H1 (cell line): Measurements from ENCODE around the gene PAXIP1. TPM values are rescaled to one million over a fixed set of nuclear protein-coding genes. Genes with fewer than 3 reads are reported as not detected.

Experiments
- CTCF ChIA-PET: fragments of 300-600 bp; sonication (Branson Sonifier 250); formaldehyde crosslinking; loops from one replicate; lab custom pipeline; 2021; ENCODE audit not compliant: partially characterized antibody; lab: Charles Lee
- POLR2A ChIA-PET: fragments of 300-600 bp; sonication (Branson Sonifier 250); formaldehyde crosslinking; loops from one replicate; lab custom pipeline; 2021; ENCODE audit warnings: inconsistent platforms; ENCODE audit not compliant: partially characterized antibody; lab: Charles Lee
- DNase-seq, 2 experiments: peaks; one replicate each; pipeline versions ENCODE4 v3.0.0 to v3.0.0-alpha.2; 2010 to 2022; ENCODE audit warnings: low spot score in 2 of 2, low read depth in 1 of 2, mixed read lengths in 1 of 2
- FAIRE-seq: peaks from 2 replicates; lab custom pipeline; 2011; peaks lifted over from hg19 to GRCh38; lab: Jason Lieb, UNC
- H2AFZ ChIP-seq: 2 replicates; pipeline ENCODE4 v1.8.1; 2012; ENCODE audit warnings: low read length, inconsistent platforms
- H2AK5ac ChIP-seq: 2 replicates; pipeline ENCODE4 v1.6.1; 2013; ENCODE audit warnings: low read depth, low read length
- H2BK120ac ChIP-seq: replicated peaks from 2 replicates; pipeline ENCODE3; 2013; ENCODE audit warnings: low read depth, low read length, inconsistent platforms
- H2BK12ac ChIP-seq: 2 replicates; pipeline ENCODE4 v1.6.1; 2013; ENCODE audit warnings: low read depth, low read length
- H2BK15ac ChIP-seq: 2 replicates; pipeline ENCODE4 v1.6.1; 2013; ENCODE audit warnings: low read length
- H2BK20ac ChIP-seq: 2 replicates; pipeline ENCODE4 v1.6.1; 2013; ENCODE audit warnings: low read length
- H2BK5ac ChIP-seq: 2 replicates; pipeline ENCODE4 v1.6.1; 2013; ENCODE audit warnings: low read depth, low read length
- H3K14ac ChIP-seq: 2 replicates; pipeline ENCODE4 v1.6.1; 2013; ENCODE audit warnings: inconsistent platforms; ENCODE audit not compliant: insufficient read length
- H3K18ac ChIP-seq: 2 replicates; pipeline ENCODE4 v1.6.1; 2013; ENCODE audit warnings: low read length; ENCODE audit errors: extremely low read depth
- H3K23ac ChIP-seq: 2 replicates; pipeline ENCODE4 v1.6.1; 2013; ENCODE audit warnings: inconsistent platforms; ENCODE audit not compliant: insufficient read length
- H3K23me2 ChIP-seq: 2 replicates; pipeline ENCODE4 v1.6.1; 2013; ENCODE audit warnings: low read depth, low read length
- H3K27ac ChIP-seq: 2 replicates; pipeline ENCODE4 v1.6.1; 2011; ENCODE audit warnings: low read depth, low read length, inconsistent platforms
- H3K27me3 ChIP-seq, 4 experiments: replicated peaks in 1 of 4; 1 replicate in 1 of 4; 2 replicates in 3 of 4; pipeline versions ENCODE4 v1.6.1 to v1.8.1; 2011 to 2013; ENCODE audit warnings: low read length in 3 of 4, mild to moderate bottlenecking in 3 of 4, inconsistent platforms in 2 of 4, mixed read lengths in 2 of 4, moderate library complexity in 1 of 4; ENCODE audit not compliant: control insufficient read depth in 3 of 4, insufficient read depth in 3 of 4; ENCODE audit errors: extremely low read depth in 1 of 4
- H3K36me3 ChIP-seq, 4 experiments: 2 replicates each; pipeline versions ENCODE4 v1.6.1 to v1.8.1; 2011 to 2013; ENCODE audit warnings: mild to moderate bottlenecking in 4 of 4, low read length in 3 of 4, moderate library complexity in 2 of 4, control low read depth in 1 of 4, inconsistent platforms in 1 of 4; ENCODE audit not compliant: insufficient read depth in 4 of 4, control insufficient read depth in 2 of 4
- H3K4ac ChIP-seq: replicated peaks from 2 replicates; pipeline ENCODE3; 2013; ENCODE audit warnings: low read length, low read depth, mixed read lengths, inconsistent platforms; ENCODE audit not compliant: insufficient read length
- H3K4me1 ChIP-seq, 4 experiments: replicated peaks in 1 of 4; 1 replicate in 1 of 4; 2 replicates in 3 of 4; pipeline versions ENCODE4 v1.6.1 to v1.8.1; 2011 to 2013; ENCODE audit warnings: low read length in 3 of 4, inconsistent platforms in 2 of 4, mixed read lengths in 1 of 4; ENCODE audit not compliant: insufficient read depth in 4 of 4, control insufficient read depth in 3 of 4
- H3K4me2 ChIP-seq, 2 experiments: 2 replicates each; pipeline versions ENCODE4 v1.6.1 to v1.8.1; 2011 to 2013; ENCODE audit warnings: low read depth in 2 of 2, low read length in 2 of 2, control low read depth in 1 of 2, inconsistent platforms in 1 of 2, mild to moderate bottlenecking in 1 of 2; ENCODE audit not compliant: insufficient read depth in 1 of 2
- H3K4me3 ChIP-seq, 4 experiments: fragments of 200-600, 300-600 bp in 1 of 4; sonication (generic), shearing (Covaris generic), sonication (Bioruptor Twin) in 1 of 4; 2 replicates each; pipeline versions ENCODE4 v1.5.1 to v1.8.1; 2011 to 2016; ENCODE audit warnings: low read length in 4 of 4, low read depth in 3 of 4, control low read depth in 2 of 4, inconsistent platforms in 2 of 4, mild to moderate bottlenecking in 2 of 4, mixed read lengths in 1 of 4, moderate library complexity in 1 of 4; ENCODE audit not compliant: insufficient read depth in 2 of 4; ENCODE audit errors: extremely low read depth in 1 of 4
- H3K56ac ChIP-seq: replicated peaks from 2 replicates; pipeline ENCODE3; 2013; ENCODE audit warnings: low read depth, mild to moderate bottlenecking, mixed read lengths, low read length, inconsistent platforms; ENCODE audit not compliant: insufficient read length
- H3K79me1 ChIP-seq: 2 replicates; pipeline ENCODE4 v1.6.1; 2013; ENCODE audit warnings: low read depth, low read length, control low read depth
- H3K79me2 ChIP-seq, 2 experiments: 2 replicates each; pipeline versions ENCODE4 v1.6.1 to v1.8.1; 2012 to 2013; ENCODE audit warnings: low read length in 2 of 2, mild to moderate bottlenecking in 2 of 2, inconsistent platforms in 1 of 2; ENCODE audit not compliant: insufficient read depth in 2 of 2, control insufficient read depth in 1 of 2
- H3K9ac ChIP-seq, 4 experiments: replicated peaks in 1 of 4; 1 replicate in 1 of 4; 2 replicates in 3 of 4; pipeline versions ENCODE4 v1.6.1 to v1.8.1; 2011 to 2013; ENCODE audit warnings: low read depth in 3 of 4, low read length in 3 of 4, control low read depth in 2 of 4, mild to moderate bottlenecking in 2 of 4, moderate library complexity in 2 of 4, inconsistent platforms in 1 of 4; ENCODE audit errors: extremely low read depth in 1 of 4
- H3K9me3 ChIP-seq, 2 experiments: 2 replicates each; pipeline versions ENCODE4 v1.6.1 to v1.8.1; 2012 to 2013; ENCODE audit warnings: mild to moderate bottlenecking in 2 of 2, moderate library complexity in 2 of 2, control low read depth in 1 of 2, inconsistent platforms in 1 of 2, low read depth in 1 of 2, low read length in 1 of 2, mixed read lengths in 1 of 2; ENCODE audit not compliant: insufficient read depth in 2 of 2
- H4K20me1 ChIP-seq, 2 experiments: replicated peaks in 1 of 2; 2 replicates each; pipeline versions ENCODE3 to v1.8.1; 2011 to 2013; ENCODE audit warnings: inconsistent platforms in 2 of 2, low read length in 2 of 2, mild to moderate bottlenecking in 1 of 2; ENCODE audit not compliant: insufficient read depth in 2 of 2, control insufficient read depth in 1 of 2
- H4K5ac ChIP-seq: 2 replicates; pipeline ENCODE4 v1.6.1; 2013; ENCODE audit warnings: low read length, low read depth, mixed read lengths, inconsistent platforms; ENCODE audit not compliant: insufficient read length
- H4K8ac ChIP-seq: 2 replicates; pipeline ENCODE4 v1.8.0; 2013; ENCODE audit warnings: mild to moderate bottlenecking, moderate library complexity, low read length, inconsistent platforms; ENCODE audit not compliant: insufficient read depth; ENCODE audit errors: extremely low read depth
- H4K91ac ChIP-seq: replicated peaks from 2 replicates; pipeline ENCODE3; 2013; ENCODE audit warnings: low read length, mixed read lengths, inconsistent platforms; ENCODE audit not compliant: insufficient read length
- BCL11A ChIP-seq, 2 experiments: IDR thresholded peaks; one replicate each; pipeline ENCODE4 v1.6.1; 2011; ENCODE audit warnings: low read depth in 2 of 2, low read length in 2 of 2, mild to moderate bottlenecking in 2 of 2
- BRCA1 ChIP-seq: IDR thresholded peaks from 2 replicates; pipeline ENCODE4 v1.6.1; 2012; ENCODE audit warnings: low read depth, low read length, improper control_type of control experiment
- CBX5 ChIP-seq: fragments of 300-800, 300-1000 bp; sonication (generic); IDR thresholded peaks from 2 replicates; pipeline ENCODE4 v1.7.1; 2016; ENCODE audit warnings: antibody characterized with exemption, low read length, low read depth
- CHD2 ChIP-seq: IDR thresholded peaks from 2 replicates; pipeline ENCODE4 v1.6.1; 2012; ENCODE audit warnings: low read length, improper control_type of control experiment
- EGR1 ChIP-seq: IDR thresholded peaks from 2 replicates; pipeline ENCODE4 v1.6.1; 2011; ENCODE audit warnings: low read depth, low read length, borderline replicate concordance
- KDM1A ChIP-seq: fragments of 200-600, 300-600 bp; sonication (generic); IDR thresholded peaks from 2 replicates; pipeline ENCODE4 v1.7.1; 2016; ENCODE audit warnings: mild to moderate bottlenecking, low read length, borderline replicate concordance
- POLR2AphosphoS5 ChIP-seq: IDR thresholded peaks from 2 replicates; pipeline ENCODE4 v1.6.1; 2011; ENCODE audit warnings: low read depth, low read length
- POU5F1 ChIP-seq: IDR thresholded peaks from 2 replicates; pipeline ENCODE4 v1.6.1; 2011; ENCODE audit warnings: low read depth, mild to moderate bottlenecking, low read length, moderate library complexity
- SIRT6 ChIP-seq: IDR thresholded peaks from one replicate; pipeline ENCODE4 v1.7.1; 2012; ENCODE audit warnings: low read length, inconsistent platforms
- TAF7 ChIP-seq: optimal IDR thresholded peaks from 2 replicates; pipeline ENCODE3; 2011; ENCODE audit warnings: low read depth, mild to moderate bottlenecking, inconsistent platforms, low read length, moderate library complexity, borderline replicate concordance
- TCF12 ChIP-seq: IDR thresholded peaks from 2 replicates; pipeline ENCODE4 v1.6.1; 2011; ENCODE audit warnings: low read depth, mild to moderate bottlenecking, low read length
- TEAD4 ChIP-seq: IDR thresholded peaks from 2 replicates; pipeline ENCODE4 v1.6.1; 2012; ENCODE audit warnings: low read depth, low read length, inconsistent platforms, mixed read lengths
- WGBS, 2 experiments: shearing (Covaris generic) in 1 of 2; methylation state at CpG; one replicate each; pipeline versions ENCODE4 v1.1.6 to v1.1.7; 2013 to 2015; ENCODE audit warnings: low lambda C conversion rate in 2 of 2, mixed read lengths in 2 of 2, inconsistent platforms in 1 of 2, low coverage in 1 of 2, missing lambda C conversion rate in 1 of 2; ENCODE audit not compliant: insufficient replicate concordance in 2 of 2, insufficient coverage in 1 of 2, insufficient read length in 1 of 2; ENCODE audit errors: extremely low coverage in 1 of 2, missing lambda C conversion rate in 1 of 2; 5-methylcytosine and 5-hydroxymethylcytosine counted together
- polyA plus RNA-seq, 7 experiments: library from polyadenylated mRNA; depleted of rRNA in 3 of 7; stranded (reverse) in 5 of 7; unstranded in 2 of 7; fragments of >200 nt in 5 of 7; fragments of 200-250 nt in 2 of 7; gene quantifications; 1 replicate in 5 of 7; 2 replicates in 1 of 7; 4 replicates in 1 of 7; pipeline versions ENCODE4 v1.2.1 to v1.2.3, GENCODE V29; 2011 to 2013; ENCODE audit warnings: missing spikeins in 2 of 7, mixed read lengths in 2 of 7
- total RNA-seq: library from RNA; stranded (reverse); fragmentation: NEBNext Ultra II Directional; extraction: Animal tissue kit (Norgen Biotek cat#: 25700); gene quantifications from 2 replicates; pipeline ENCODE4 v1.2.1, GENCODE V29; 2021

The PAXIP1 gene
- total and polyA plus RNA-seq, 2 of the 8 experiments (the other 6 are each of a cell fraction or from before 2014, with no cell fraction given): 32.4 to 32.8 TPM

DNA sequence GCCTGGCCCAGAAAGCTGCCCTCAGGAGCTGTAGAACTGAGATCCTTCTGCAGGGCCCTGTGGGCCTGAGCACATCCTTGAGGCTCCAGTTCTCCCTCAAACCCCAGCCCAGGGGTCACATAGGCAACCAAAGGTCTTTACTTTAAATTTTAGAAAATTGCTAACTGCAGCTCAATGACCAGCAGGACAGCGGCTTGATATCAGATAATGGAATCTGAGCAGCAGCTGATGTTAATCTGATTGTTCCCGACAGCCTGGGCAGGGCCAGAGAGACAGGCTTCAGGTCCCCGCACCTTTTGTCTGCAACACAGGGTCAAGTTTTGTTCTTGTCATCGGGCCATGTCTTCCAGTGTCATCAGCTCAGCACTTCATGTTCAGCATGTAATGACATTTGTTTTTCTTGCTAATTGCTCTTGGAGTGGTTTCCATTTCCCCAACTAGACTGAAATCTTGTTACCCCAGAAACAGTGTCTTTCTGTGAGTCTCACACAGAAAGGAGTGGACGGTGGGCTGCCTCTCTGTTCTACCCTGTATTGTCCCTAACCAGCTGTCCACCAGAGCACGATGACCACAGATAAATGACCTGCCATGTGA, 91.0 kb downstream of the PAXIP1 start:
- CTCF ChIA-PET: interaction anchor here (1.0 to 5.6 kb wide), 10 partner anchors 9 to 182 kb away, joined by 3 to 69 read pairs (median 8); no protein-coding TSS in a partner anchor
- WGBS, 2 experiments: 97% methylated on average over 6 of the region's 6 CpGs; no CpG with 5 or more reads in 1 of the 2 experiments
- TF ChIP-seq CBX5 (no peak), TAF7 (no peak), KDM1A (no peak), TCF12 (no peak), POLR2AphosphoS5 (no peak), CHD2 (no peak), BCL11A (IDR thresholded peaks at IDR 0.05; ENCODE audit: low read depth in 2 of 2, low read length in 2 of 2) (no peak), SIRT6 (no peak), TEAD4 (no peak), EGR1 (no peak), POU5F1 (no peak), BRCA1 (no peak)

More for the DNA sequence above, 91.0 kb downstream of the PAXIP1 start:
- H3K18ac ChIP-seq: no peak overlapping the region
- no peak overlapping the region for H2BK12ac ChIP-seq
- H3K9ac ChIP-seq: no peak overlapping the region
- POLR2A ChIA-PET: no interaction called here
- no peak for FAIRE-seq
- no peak overlapping the region for H3K4ac ChIP-seq
- no peaks in the 10 kb centered on the region for H4K20me1 ChIP-seq
- no peak overlapping the region for H2BK120ac ChIP-seq
- H3K27ac ChIP-seq: no peak overlapping the region
- H3K4me2 ChIP-seq: no peak overlapping the region
- peaks cover 0 to under 1% (median 0%) of the 10 kb centered on the region in 4 experiments; a peak in 1 of 8 replicates for H3K36me3 ChIP-seq
- DNase-seq: no peak
- no peaks in the 10 kb centered on the region for H3K79me1 ChIP-seq
- H4K91ac ChIP-seq: no peak overlapping the region
- no peak overlapping the region for H2BK20ac ChIP-seq
- no peak overlapping the region for H3K4me3 ChIP-seq
- H3K14ac ChIP-seq: no peak overlapping the region
- H2AFZ ChIP-seq: no peak overlapping the region
- H4K8ac ChIP-seq: no peak overlapping the region
- H4K5ac ChIP-seq: no peak overlapping the region
- no peak overlapping the region for H3K56ac ChIP-seq
- H3K9me3 ChIP-seq: peaks cover 3 to 12% of the 10 kb centered on the region in 2 experiments; a peak in 2 of 4 replicates
- peaks cover 0 to 9% (median 7%) of the 10 kb centered on the region in 4 experiments; a peak in 5 of 7 replicates for H3K27me3 ChIP-seq
- H2BK15ac ChIP-seq: 0 out of 2 replicates have a peak overlapping the region, but pooled peaks have one; percentile 29
- no peaks in the 10 kb centered on the region for H3K79me2 ChIP-seq
- no peak overlapping the region for H2BK5ac ChIP-seq
- no peak overlapping the region for H2AK5ac ChIP-seq
- no peak overlapping the region for H3K23ac ChIP-seq
- H3K4me1 ChIP-seq: peaks cover 0 to 2% (median 0%) of the 10 kb centered on the region in 4 experiments; a peak in 4 of 7 replicates
- no peaks in the 10 kb centered on the region; the same call in 1 of the 2 replicates for H3K23me2 ChIP-seq
